Skin epidermis (tissue), 12 donors: ENCODE data around the gene NLK.

Experiments
- H3K27ac ChIP-seq, 21 experiments: fragments of 200-600 bp; sonication (generic) in 11 of 21; one replicate each; pipeline ENCODE4 v1.5.0; 2020; ENCODE audit warnings: mild to moderate bottlenecking in 3 of 21, inconsistent platforms in 2 of 21, moderate library complexity in 2 of 21
- H3K4me3 ChIP-seq, 7 experiments: fragments of 200-600 bp; sonication (generic) in 2 of 7; one replicate each; pipeline ENCODE4 v1.5.0; 2020; ENCODE audit warnings: inconsistent platforms in 2 of 7, mild to moderate bottlenecking in 2 of 7, moderate library complexity in 1 of 7

NLK gene

GRCh38 chr17:28100936-28101335 is 58.5 kb downstream of the NLK start:
- Histone ChIP-seq H3K4me3 (no peak overlapping the region), H3K27ac (no peak overlapping the region)

- Histone ChIP-seq H3K27ac (no peak overlapping the region), H3K4me3 (no peak overlapping the region)
These were observed 59.4 kb downstream of the NLK start for GRCh38 chr17:28101919-28102318.

- Histone ChIP-seq H3K4me3 (no peak overlapping the region), H3K27ac (no peak overlapping the region)
These were observed 63.0 kb downstream of the NLK start for GRCh38 chr17:28105501-28105900.

DNA sequence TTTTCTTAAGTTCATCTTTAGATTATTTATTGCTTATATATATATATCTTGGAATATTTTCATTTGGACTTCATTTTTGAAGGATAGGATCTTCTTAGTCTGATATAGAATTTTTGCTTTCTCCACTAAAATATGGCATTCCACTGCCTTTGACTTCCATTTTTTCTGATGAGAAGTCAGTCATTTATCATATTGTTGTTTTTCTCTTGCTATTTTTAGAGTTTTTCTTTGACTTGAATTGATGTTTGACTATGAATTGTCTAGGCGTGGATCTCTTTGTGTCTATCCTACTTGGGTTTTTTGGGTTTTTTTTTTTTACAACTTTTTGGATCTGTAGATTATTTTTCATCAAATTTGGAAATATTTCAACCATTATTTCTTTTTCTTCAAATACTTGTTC is 67.7 kb downstream of the NLK start:
- Histone ChIP-seq H3K4me3 (no peak overlapping the region), H3K27ac (no peak overlapping the region)

- H3K4me3 ChIP-seq, result no peak overlapping the region
- peak overlapping the region in 13 of 21 experiments; percentile 1 to 71 (median 39) for H3K27ac ChIP-seq
These were observed 69.7 kb downstream of the NLK start for GRCh38 chr17:28112181-28112580.

DNA sequence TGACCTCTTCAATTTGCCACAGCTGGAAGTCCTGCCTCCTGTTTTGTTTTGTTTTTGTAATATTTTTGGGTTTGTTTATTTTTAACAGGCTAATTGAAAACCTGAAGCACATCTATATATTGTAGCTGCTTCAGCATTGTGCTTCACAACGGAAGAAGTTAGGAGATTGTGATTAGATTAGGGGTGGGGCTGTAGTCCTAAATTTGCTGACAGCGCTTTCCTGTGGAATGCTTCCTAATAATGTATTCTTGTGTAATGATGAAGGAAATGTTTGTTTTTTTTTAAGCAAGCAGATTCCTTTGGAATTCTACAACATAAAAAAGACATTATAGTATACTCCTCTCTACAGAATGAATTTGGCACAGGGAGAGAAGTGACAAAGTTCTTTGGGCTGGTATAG is 70.1 kb downstream of the NLK start:
- H3K4me3 ChIP-seq, result no peak overlapping the region
- H3K27ac ChIP-seq, result peak overlapping the region in 8 of 21 experiments; percentile 3 to 71 (median 34)

DNA sequence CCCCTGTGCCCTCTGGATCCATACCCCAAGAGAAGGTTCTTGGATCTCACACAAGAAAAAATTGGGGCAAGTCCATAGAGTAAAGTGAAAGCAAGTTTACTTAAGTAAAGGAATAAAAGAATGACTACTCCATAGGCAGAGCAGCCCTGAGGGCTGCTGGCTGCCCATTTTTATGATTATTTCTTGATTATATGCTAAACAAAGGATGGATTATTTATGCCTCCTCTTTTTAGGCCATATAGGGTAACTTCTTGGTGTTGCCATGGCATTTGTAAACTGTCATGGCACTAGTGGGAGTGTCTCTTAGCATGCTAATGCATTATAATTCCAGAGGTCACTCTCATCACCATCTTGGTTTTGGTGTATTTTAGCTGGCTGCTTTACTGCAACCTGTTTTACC is 70.8 kb downstream of the NLK start:
- peak overlapping the region in 1 of 21 experiments; percentile 71 for H3K27ac ChIP-seq

DNA sequence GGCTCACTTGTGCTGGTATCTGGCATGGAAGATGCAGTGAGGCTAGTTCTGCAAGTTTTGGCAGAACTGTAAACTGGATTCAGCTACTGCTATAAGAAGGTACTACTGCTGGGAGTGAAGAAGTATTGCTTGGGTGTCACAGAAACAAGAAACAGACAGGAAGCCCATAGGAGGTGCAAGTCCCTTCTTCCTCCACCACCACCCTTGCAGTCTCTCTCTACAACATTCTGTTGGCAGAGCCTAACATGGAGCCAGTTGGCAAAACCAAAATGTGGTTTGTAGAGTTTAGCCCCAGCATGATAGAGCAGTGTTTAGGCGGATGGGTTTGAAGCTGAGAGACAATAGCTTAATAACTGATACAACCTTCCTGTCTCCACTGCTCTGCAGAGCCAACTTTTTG is 72.6 kb downstream of the NLK start:
- Histone ChIP-seq H3K4me3 (no peak overlapping the region), H3K27ac (no peak overlapping the region)

More for the DNA sequence above, 70.8 kb downstream of the NLK start:
- H3K4me3 ChIP-seq, result no peak overlapping the region

GRCh38 chr17:28117304-28117703 is 74.8 kb downstream of the NLK start:
- H3K4me3 ChIP-seq, result no peak overlapping the region
- no peak overlapping the region for H3K27ac ChIP-seq

DNA sequence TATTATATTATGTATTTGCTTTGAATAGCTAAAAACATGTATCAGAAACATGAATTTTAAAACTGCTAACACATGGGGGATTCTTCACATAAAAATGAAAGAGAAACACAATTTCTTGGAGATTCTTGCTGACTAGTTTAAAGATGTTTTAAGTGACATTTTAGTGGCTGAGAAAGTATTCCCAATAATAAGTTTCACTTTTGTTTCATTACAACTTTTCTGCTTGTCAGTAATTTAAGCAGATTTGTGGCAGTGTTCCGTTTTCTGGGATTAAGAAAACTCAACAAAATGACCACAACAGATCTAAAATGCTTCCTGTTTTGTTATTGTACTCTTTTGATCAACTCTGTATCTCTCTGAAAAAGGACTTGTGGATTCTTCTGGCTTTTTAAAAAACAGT is 75.9 kb downstream of the NLK start:
- Histone ChIP-seq H3K4me3 (no peak overlapping the region), H3K27ac (peak overlapping the region in 8 of 21 experiments; percentile 2 to 74 (median 47))

- Histone ChIP-seq H3K27ac (peak overlapping the region in 5 of 21 experiments; percentile 7 to 74 (median 59)), H3K4me3 (no peak overlapping the region)
These were observed 76.6 kb downstream of the NLK start for GRCh38 chr17:28119046-28119445.

- no peak overlapping the region for H3K27ac ChIP-seq
- no peak overlapping the region for H3K4me3 ChIP-seq
These were observed 77.1 kb downstream of the NLK start for GRCh38 chr17:28119560-28119959.

DNA sequence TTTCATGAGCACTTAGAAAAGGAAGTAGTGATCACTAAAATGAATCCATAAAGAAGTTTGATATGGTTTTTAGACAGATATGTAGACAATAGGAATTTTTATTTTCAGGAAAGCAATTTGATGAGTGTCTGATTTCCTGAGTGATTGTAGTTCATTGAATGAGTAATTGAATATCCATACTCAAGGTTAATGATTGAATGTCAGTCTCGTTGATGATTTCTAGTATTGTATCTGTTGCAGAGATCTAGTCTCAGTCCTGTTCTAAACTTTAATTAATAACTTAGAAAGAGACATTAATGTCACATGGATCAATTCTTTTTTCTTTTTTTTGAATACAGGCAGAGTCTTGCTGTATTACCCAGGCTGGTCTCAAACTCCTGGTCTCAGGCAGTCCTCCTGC is 78.3 kb downstream of the NLK start:
- Histone ChIP-seq H3K4me3 (no peak overlapping the region), H3K27ac (no peak overlapping the region)

DNA sequence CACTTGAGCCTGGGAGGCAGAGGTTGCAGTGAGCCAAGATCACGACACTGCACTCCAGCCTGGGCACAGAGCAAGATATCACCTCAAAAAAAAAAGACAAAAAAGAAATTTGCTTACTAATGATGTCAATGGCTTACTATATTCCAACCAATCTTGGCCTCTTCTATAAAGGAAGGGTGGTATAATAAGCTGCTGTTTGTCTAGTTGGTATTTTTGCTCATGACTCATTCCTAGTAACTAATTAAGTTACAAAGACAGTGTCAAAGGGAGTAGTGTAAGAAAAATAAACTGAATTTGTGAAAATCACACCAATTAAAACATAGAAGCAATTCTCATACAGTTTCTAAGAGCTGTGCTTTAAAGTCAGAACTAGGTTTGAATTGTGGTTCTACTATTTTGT is 82.5 kb downstream of the NLK start:
- no peak overlapping the region for H3K4me3 ChIP-seq
- no peak overlapping the region for H3K27ac ChIP-seq

- no peak overlapping the region for H3K4me3 ChIP-seq
These were observed 83.3 kb downstream of the NLK start for GRCh38 chr17:28125526-28126378.

DNA sequence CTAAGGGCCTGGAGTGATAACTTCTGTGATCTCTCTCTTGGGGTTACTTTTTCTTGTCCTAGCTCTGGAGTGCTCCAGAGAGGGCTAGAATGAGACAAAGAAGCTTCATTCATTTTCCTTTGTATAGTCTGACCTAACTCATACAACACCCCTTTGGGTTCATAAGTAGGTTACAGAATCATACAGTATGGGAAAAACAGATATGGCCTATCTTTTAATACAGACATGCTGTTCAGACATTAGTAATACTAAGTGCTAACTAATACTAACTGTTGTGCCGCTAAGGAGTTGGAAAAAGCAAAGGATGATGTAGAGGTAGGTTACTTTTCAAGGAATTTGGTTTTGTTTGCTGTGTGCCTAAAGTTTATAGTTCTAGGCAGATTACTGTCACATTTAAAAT is 84.7 kb downstream of the NLK start:
- H3K4me3 ChIP-seq, result no peak overlapping the region
- no peak overlapping the region for H3K27ac ChIP-seq

More at GRCh38 chr17:28125526-28126378, 83.3 kb downstream of the NLK start:
- H3K27ac ChIP-seq, result no peak overlapping the region

GRCh38 chr17:28128779-28129178 is 86.3 kb downstream of the NLK start:
- Histone ChIP-seq H3K4me3 (no peak overlapping the region), H3K27ac (no peak overlapping the region)

DNA sequence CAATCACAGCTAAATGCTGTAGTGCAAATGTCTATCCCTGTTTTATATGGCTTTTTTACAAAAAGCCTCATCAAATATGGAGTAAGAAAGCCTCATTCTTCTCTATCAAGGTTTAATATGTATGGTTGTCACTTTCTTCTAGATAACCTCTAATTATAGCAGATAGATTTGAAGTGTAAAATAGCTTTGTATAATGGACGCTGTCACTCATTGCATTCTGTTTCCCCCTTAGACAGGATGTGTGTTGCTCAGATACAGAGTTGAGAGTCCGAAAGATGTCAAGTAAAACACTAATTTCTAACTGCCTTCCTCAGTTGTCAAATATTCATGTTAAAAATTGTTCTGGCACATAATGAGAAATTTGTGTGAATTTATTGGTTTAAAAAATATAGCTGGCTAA is 88.0 kb downstream of the NLK start:
- Histone ChIP-seq H3K27ac (no peak overlapping the region), H3K4me3 (no peak overlapping the region)

DNA sequence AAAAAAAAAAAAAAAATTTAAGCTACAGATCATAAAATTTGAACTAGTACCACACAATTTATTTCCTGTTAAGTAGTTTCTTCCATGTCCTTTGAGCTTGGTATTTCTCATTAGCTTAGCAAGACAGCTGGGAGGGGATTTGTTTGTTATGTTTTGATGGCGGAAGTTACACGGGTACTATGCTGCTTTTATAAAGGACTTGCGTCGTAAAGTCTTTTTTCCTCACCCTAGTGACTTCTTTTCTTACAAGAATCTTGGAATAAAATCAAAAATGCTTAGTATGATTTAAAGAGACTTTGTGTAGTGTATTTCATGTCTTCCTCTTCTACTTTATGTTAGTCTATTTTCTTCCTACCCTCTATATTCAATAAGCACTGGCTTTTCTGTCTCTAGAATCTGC is 89.1 kb downstream of the NLK start:
- no peak overlapping the region for H3K27ac ChIP-seq
- no peak overlapping the region for H3K4me3 ChIP-seq

- Histone ChIP-seq H3K27ac (no peak overlapping the region), H3K4me3 (no peak overlapping the region)
These were observed 91.1 kb downstream of the NLK start for GRCh38 chr17:28133562-28133970.

- Histone ChIP-seq H3K27ac (no peak overlapping the region), H3K4me3 (no peak overlapping the region)
These were observed 94.4 kb downstream of the NLK start for GRCh38 chr17:28136923-28137322.

GRCh38 chr17:28139822-28140221 is 97.3 kb downstream of the NLK start:
- H3K27ac ChIP-seq, result no peak overlapping the region
- no peak overlapping the region for H3K4me3 ChIP-seq
